NCI-H2029 treated with DMSO at 0.1 percent for 48 hours (cell line): ENCODE results near the gene ME3.
"Not testable (repeated sequence)": the region's sequence is repeated elsewhere in the genome, so short reads cannot be mapped to it uniquely, and the experiment has no call there.

ENCODE experiments used
- DNase-seq: peaks from one replicate; lab custom pipeline; 2025; lab: John Stamatoyannopoulos, UW

ME3 gene

DNA sequence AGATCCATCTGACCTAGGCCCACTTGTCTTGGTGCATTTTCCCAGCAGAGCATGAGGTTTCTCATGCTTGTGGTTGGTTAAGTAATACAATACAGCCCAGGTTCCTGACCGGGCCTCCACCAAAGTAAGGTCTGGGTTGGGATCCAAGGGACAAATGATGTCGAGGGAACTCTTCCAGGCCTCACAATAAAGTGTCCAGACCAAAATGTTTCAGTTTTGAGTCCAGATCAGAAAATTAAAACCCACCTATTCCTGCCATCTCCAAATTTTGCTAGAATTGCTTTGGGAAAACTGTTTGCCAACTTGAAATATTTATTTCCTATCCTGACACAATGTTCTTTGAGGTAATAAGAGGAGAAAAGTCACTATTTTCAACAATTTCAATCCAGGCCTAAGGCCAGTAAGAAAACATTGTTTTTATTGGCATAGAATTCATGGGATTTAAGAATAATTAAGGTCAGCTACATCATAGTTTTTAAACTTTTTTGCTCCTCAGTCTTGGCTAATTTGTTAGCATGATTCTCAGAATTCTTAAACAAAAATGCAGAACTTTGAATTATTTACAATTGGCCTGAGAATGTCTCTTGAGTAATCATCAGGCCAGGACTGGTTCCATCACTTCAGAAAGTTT is 51.4 kb downstream of the ME3 start:
- DNase-seq: no peak

DNA sequence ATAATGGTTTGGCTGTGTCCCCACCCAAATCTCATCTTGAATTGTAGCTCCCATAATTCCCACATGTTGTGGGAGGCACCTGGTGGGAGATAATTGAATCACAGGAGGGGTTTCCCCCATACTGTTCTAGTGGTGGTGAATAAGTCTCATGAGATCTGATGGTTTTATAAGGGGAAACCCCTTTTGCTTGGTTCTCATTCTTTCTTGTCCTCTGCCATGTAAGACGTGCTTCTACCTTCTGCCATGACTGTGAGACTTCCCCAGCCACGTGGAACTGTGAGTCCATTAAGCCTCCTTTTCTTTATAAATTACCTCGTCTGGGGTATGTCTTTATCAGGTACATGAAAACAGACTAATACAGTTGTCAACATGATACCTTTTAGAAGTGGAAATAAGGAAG is 53.0 kb downstream of the ME3 start:
- DNase-seq: not testable (repeated sequence)

GRCh38 chr11:86617502-86617901 is 54.9 kb downstream of the ME3 start:
- no peak for DNase-seq

GRCh38 chr11:86615487-86615886 is 56.9 kb downstream of the ME3 start:
- no peak for DNase-seq

- no peak for DNase-seq
Measured at GRCh38 chr11:86610559-86611341, 61.7 kb downstream of the ME3 start.

- peak; percentile 65 for DNase-seq
Measured at GRCh38 chr11:86608251-86608799, 64.1 kb downstream of the ME3 start.

DNA sequence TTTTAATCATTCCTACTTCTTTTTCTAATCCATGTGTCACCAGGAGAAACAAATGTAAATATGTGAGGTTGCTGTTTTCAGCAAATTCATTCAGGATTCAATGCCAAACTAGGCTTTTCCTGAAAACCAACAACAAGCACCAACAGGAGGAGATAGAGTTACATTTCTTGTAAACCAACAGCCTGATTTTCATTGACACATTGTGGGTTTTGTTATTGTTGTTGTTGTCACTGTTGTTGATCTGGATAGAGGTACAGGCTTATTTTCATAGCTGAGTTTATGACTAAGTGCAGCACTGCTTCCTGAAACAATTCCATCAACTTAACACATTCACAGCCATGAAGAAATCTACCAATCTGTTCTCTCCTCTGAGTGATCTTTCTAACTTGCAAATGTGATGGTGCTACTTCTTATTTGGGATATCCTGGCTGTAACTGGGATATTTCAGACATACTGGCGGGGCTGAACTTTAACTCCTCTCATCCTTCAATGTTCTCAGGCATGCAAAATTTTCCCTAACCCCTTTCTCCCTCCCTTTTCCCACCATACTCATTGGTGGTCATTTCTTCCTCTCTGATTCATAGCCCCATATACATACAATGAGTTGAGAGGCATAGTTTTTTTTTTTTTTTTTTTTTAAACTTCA is 65.5 kb downstream of the ME3 start:
- no peak for DNase-seq

DNA sequence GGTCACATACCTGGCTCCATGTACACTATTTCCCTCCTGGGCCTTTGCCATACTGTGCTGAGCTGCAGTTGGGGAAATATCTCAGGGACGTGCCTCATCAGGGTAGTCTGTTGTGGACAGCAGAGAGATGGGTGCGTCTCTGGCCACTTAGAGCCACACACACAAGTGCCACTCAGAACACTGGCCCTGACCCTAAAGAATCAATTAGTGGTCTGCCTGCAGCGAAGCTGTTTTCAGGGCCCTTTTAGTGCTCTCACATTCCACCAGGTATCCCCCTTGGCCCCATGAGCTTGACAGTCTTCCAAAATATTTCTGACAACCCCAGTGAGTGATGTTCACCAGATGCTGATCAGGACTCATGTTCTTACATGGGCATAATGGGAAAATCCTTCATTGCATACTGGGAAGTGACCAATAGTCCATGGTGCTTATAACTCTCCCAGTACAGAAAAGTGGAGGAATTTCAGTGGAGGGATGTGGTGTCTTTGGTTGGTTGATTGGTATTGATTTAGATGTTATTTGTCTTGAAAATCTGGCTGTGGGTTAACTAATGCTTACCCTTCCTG is 66.1 kb downstream of the ME3 start:
- DNase-seq: no peak

- no peak for DNase-seq
Measured at GRCh38 chr11:86596861-86597586, 75.4 kb downstream of the ME3 start.

GRCh38 chr11:86595955-86596354 is 76.5 kb downstream of the ME3 start:
- DNase-seq: no peak

DNA sequence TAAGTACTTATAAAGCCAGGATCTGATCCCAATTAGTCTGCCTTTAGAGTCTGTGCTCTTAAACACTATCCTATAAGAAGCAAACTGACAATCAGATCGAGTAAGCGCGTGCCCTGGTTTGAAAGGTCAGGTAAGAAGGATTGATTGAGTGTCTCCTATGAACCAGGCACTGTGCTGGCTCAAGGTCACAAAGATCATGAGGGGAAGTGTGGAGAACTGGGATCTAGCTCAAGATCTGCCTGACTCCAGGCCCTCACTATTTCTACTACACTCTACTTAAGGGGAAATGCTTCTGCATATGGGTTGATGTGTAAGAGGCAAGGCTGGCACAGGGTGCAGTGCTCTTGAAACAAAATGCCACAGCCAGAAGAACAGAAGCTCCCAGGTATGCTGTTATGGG is 77.0 kb downstream of the ME3 start:
- DNase-seq: no peak

DNA sequence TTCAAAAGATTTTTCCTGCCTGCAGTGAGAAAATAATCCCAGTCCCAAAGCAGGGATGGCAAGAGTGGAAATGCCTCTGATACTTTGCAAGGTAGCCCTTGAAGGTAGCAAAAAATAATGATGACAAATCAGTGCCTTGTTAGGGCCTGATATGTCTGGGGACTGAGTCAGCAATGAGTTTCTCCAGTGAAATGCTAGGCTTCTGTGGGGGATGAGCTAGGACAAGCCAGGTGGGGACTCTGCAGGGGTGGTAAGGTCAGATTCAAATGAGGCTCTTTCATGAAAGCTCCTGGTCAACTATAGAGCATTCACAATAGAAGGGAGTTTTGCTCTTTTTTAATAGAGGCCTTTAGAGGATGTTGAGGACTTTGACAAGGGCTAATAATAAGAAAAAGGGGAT is 77.7 kb downstream of the ME3 start:
- DNase-seq: no peak

- no peak for DNase-seq
Measured at GRCh38 chr11:86593833-86594232, 78.6 kb downstream of the ME3 start.

DNA sequence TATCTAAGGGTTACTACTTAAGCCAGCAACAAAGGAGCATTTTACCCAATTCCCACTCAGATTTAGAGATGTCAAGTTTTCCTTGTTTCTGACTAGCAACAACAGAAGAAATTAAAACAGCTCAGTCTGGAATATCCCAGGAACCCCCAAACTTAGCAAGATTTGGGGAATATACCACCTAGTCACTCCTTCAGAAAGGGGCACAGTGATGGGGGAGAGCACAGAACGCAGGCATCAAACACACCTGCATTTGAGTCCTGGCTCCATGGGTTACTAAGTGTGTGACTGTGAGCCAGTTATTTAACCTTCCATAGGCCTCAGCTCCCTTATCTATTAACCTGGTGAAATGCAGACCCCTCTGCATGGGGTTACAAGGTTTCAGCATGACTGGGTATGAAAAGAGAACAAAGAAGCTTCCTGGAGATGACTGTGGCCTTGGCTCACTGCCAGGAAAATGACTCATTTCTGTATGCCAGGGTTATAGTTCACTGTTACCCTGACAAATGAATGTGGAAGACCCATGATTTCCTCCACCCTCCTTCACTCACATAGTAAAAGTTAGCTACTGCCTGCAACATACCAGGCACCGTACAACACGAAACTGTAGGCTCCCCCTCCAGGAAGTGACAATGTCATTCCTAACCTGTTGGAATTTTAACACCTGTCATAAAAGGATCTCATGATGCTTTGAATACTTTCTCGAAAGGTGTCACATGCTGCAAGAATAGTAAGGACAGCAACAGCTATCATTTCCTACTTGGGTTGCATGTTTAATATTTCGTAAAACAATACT is 79.6 kb downstream of the ME3 start:
- DNase-seq: peak; percentile 78

GRCh38 chr11:86592047-86592591 is 80.3 kb downstream of the ME3 start:
- peak; percentile 96 for DNase-seq

GRCh38 chr11:86591631-86592030 is 80.8 kb downstream of the ME3 start:
- DNase-seq: no peak

DNA sequence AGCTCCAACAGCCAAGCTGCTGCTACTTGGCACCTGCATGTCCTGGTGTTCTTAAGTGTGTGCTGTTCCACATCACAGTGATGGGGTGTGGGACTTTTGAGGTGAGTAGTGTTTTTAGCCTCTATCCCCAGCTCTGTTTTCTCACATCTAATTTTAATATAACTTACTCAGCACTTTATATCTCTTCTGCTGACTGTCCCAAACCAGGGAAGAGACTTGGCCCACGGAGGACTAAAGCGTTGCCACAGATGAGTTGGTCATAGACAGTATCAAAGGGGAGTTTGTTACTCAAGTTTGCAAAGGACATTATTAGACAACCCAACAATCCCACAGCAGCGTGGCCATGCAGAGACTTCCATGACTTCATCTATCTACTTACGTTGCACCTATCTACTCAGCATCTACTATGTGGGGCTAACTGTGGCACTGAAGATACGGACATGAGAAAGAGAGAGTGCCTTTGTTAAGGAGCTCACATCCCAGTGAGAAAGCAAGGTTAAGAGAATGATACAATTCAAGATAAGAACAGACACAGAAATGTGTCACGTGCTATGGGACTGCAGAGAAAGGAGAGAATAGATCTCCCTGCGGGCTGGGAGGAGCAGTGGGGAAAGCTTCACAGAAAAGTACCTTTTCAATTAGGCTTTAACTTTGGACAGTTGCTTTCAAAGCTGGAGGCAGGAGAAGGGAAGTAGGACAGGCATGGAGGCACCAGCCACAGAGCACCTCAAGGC is 82.4 kb downstream of the ME3 start:
- DNase-seq: no peak

DNA sequence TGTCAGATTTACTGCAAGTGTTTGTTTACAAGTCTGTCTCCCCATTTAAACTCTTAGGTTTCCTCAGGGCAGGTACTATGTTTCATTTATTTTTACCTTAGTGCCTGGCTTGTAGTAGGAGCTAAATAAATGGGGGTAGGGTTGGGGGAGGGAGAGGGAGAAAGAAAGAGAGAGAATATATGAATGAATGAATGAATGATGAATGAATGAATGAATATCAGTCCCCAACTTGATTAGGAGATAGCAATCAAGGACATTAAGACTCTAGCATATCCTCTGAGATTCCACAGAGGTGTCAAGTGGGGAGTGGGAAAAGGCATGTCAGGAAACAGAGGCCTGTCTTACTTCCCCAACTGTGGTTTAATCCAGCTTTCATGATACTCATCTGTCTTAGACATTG is 83.2 kb downstream of the ME3 start:
- no peak for DNase-seq

- DNase-seq: peak; percentile 12
Measured at GRCh38 chr11:86588566-86589090, 83.8 kb downstream of the ME3 start.
